Liver (tissue), 5 donors: Measurements from ENCODE around the gene PELI3. TPM values are rescaled to one million over a fixed set of nuclear protein-coding genes. Genes with fewer than 3 reads are reported as not detected.

Experiments used
- polyA plus RNA-seq, 2 donors: library from polyadenylated mRNA; stranded (reverse) in 1 of 2; unstranded in 1 of 2; fragments of 200-250 nt in 1 of 2; fragments of >200 nt in 1 of 2; fragmentation: Nextera tagmentation in 1 of 2; extraction: Ambion mirVana in 1 of 2; gene quantifications; one replicate each; pipeline versions ENCODE4 v1.2.1 to v1.2.3, GENCODE V29; 2013 to 2015
- small RNA-seq: library from RNA; depleted of rRNA; stranded (forward); fragments of <200 nt; gene quantifications from one replicate; pipeline ENCODE3, GENCODE V24; 2014
- total RNA-seq, 2 donors: library from RNA; depleted of rRNA; stranded (reverse); fragments of >200 nt; gene quantifications; one replicate each; pipeline ENCODE4 v1.2.3, GENCODE V29; 2014
- donor health status: healthy.
- donor health status: healthy.
- donor health status: healthy.

The PELI3 gene
- total and polyA plus RNA-seq, 4 donors, result 1.7 to 5.4 (median 2.1) TPM

Small RNA genes within 50 kb of the gene (small RNA-seq; reads per million reads assigned to genes)
- not detected for gene RF00416

Other genes starting within 250 kb of the PELI3 start
- 1 to 10 TPM; 2.3 to 5.1 TPM for gene KLC2, start 209.2 kb upstream of the PELI3 start, total RNA-seq
- 1 to 10 TPM; 1.8 to 4.5 TPM for gene KLC2, start 209.2 kb upstream of the PELI3 start, polyA plus RNA-seq
- 10 to 100 TPM; 40.4 to 43.8 TPM for gene RAB1B, start 198.3 kb upstream of the PELI3 start, total RNA-seq
- 10 to 100 TPM; 58.7 to 83.0 TPM for gene RAB1B, start 198.3 kb upstream of the PELI3 start, polyA plus RNA-seq
- not detected for gene CNIH2, start 188.7 kb upstream of the PELI3 start, total RNA-seq
- gene CNIH2, start 188.7 kb upstream of the PELI3 start, polyA plus RNA-seq, result under 1 TPM in 1 of 2 donors, not detected in 1; 0.07 TPM
- gene YIF1A, start 177.8 kb upstream of the PELI3 start, total RNA-seq, result 100 to 1,000 TPM in 1 of 2 donors, 10 to 100 TPM in 1; 93.0 to 115 TPM
- gene YIF1A, start 177.8 kb upstream of the PELI3 start, polyA plus RNA-seq, result 100 to 1,000 TPM; 118 to 136 TPM
- gene TMEM151A, start 175.0 kb upstream of the PELI3 start, total RNA-seq, result under 1 TPM in 1 of 2 donors, not detected in 1; 0.05 TPM
- under 1 TPM in 1 of 2 donors, not detected in 1; 0.13 TPM for gene TMEM151A, start 175.0 kb upstream of the PELI3 start, polyA plus RNA-seq
- gene CD248, start 149.9 kb upstream of the PELI3 start, total RNA-seq, result 1 to 10 TPM; 1.0 to 3.0 TPM
- gene CD248, start 149.9 kb upstream of the PELI3 start, polyA plus RNA-seq, result 1 to 10 TPM in 1 of 2 donors, under 1 TPM in 1; 0.64 to 1.5 TPM
- 1 to 10 TPM in 1 of 2 donors, under 1 TPM in 1; 0.50 to 1.1 TPM for gene RIN1, start 130.5 kb upstream of the PELI3 start, total RNA-seq
- gene RIN1, start 130.5 kb upstream of the PELI3 start, polyA plus RNA-seq, result under 1 TPM; 0.11 to 0.55 TPM
- 10 to 100 TPM; 12.0 to 20.0 TPM for gene BRMS1, start 121.8 kb upstream of the PELI3 start, total RNA-seq
- 10 to 100 TPM; 20.6 to 24.0 TPM for gene BRMS1, start 121.8 kb upstream of the PELI3 start, polyA plus RNA-seq
- 10 to 100 TPM; 17.2 to 20.8 TPM for gene B4GAT1, start 119.3 kb upstream of the PELI3 start, total RNA-seq
- 10 to 100 TPM; 12.0 to 18.1 TPM for gene B4GAT1, start 119.3 kb upstream of the PELI3 start, polyA plus RNA-seq
- 1 to 10 TPM; 1.5 to 3.3 TPM for gene SLC29A2, start 95.1 kb upstream of the PELI3 start, total RNA-seq
- 1 to 10 TPM; 1.2 to 1.6 TPM for gene SLC29A2, start 95.1 kb upstream of the PELI3 start, polyA plus RNA-seq
- gene NPAS4, start 45.9 kb upstream of the PELI3 start, total RNA-seq, result not detected
- under 1 TPM in 1 of 2 donors, not detected in 1; 0.01 TPM for gene NPAS4, start 45.9 kb upstream of the PELI3 start, polyA plus RNA-seq
- 10 to 100 TPM; 18.0 to 24.7 TPM for gene MRPL11, start 28.1 kb upstream of the PELI3 start, total RNA-seq
- gene MRPL11, start 28.1 kb upstream of the PELI3 start, polyA plus RNA-seq, result 10 to 100 TPM; 39.9 to 45.6 TPM
- 10 to 100 TPM; 29.8 to 41.0 TPM for gene DPP3, start 13.5 kb downstream of the PELI3 start, total RNA-seq
- gene DPP3, start 13.5 kb downstream of the PELI3 start, polyA plus RNA-seq, result 10 to 100 TPM; 10.9 to 24.8 TPM
- 10 to 100 TPM in 1 of 2 donors, 1 to 10 TPM in 1; 9.8 to 18.5 TPM for gene BBS1, start 43.7 kb downstream of the PELI3 start, total RNA-seq
- gene BBS1, start 43.7 kb downstream of the PELI3 start, polyA plus RNA-seq, result 1 to 10 TPM; 4.2 to 7.5 TPM
- 1 to 10 TPM; 5.1 to 6.4 TPM for gene ZDHHC24, start 79.1 kb downstream of the PELI3 start, total RNA-seq
- 1 to 10 TPM; 4.1 to 5.2 TPM for gene ZDHHC24, start 79.1 kb downstream of the PELI3 start, polyA plus RNA-seq
- gene ACTN3, start 80.0 kb downstream of the PELI3 start, total RNA-seq, result not detected
- gene ACTN3, start 80.0 kb downstream of the PELI3 start, polyA plus RNA-seq, result not detected
- 10 to 100 TPM in 1 of 2 donors, 1 to 10 TPM in 1; 8.5 to 20.2 TPM for gene CTSF, start 101.7 kb downstream of the PELI3 start, total RNA-seq
- gene CTSF, start 101.7 kb downstream of the PELI3 start, polyA plus RNA-seq, result 10 to 100 TPM; 27.7 to 31.9 TPM
- gene CCDC87, start 126.2 kb downstream of the PELI3 start, total RNA-seq, result under 1 TPM; 0.14 to 0.17 TPM
- under 1 TPM in 1 of 2 donors, not detected in 1; 0.14 TPM for gene CCDC87, start 126.2 kb downstream of the PELI3 start, polyA plus RNA-seq
- gene CCS, start 126.3 kb downstream of the PELI3 start, total RNA-seq, result 10 to 100 TPM; 30.2 to 54.7 TPM
- gene CCS, start 126.3 kb downstream of the PELI3 start, polyA plus RNA-seq, result 10 to 100 TPM; 38.9 to 80.2 TPM
- 10 to 100 TPM; 27.1 to 53.5 TPM for gene RBM14, start 149.7 kb downstream of the PELI3 start, total RNA-seq
- 10 to 100 TPM in 1 of 2 donors, 1 to 10 TPM in 1; 7.0 to 16.7 TPM for gene RBM14, start 149.7 kb downstream of the PELI3 start, polyA plus RNA-seq
- 10 to 100 TPM; 43.3 to 59.2 TPM for gene RBM4, start 171.8 kb downstream of the PELI3 start, total RNA-seq
- gene RBM4, start 171.8 kb downstream of the PELI3 start, polyA plus RNA-seq, result 10 to 100 TPM; 36.9 to 49.4 TPM
- gene RBM4B, start 211.0 kb downstream of the PELI3 start, total RNA-seq, result 10 to 100 TPM; 12.3 to 13.8 TPM
- gene RBM4B, start 211.0 kb downstream of the PELI3 start, polyA plus RNA-seq, result 1 to 10 TPM; 7.1 to 8.8 TPM